Inflammatory macrophage treated with lipopolysaccharide for 1 hour (primary cell): ENCODE data around the gene LIMS1.
"Not testable (repeated sequence)": the region's sequence is repeated elsewhere in the genome, so short reads cannot be mapped to it uniquely, and the experiment has no call there.

ENCODE experiments used
- DNase-seq, 2 donors: peaks; one replicate each; pipeline ENCODE4 v3.0.0-alpha.2; 2020 to 2022

LIMS1 gene

GRCh38 chr2:108533832-108534583 is at the start of gene LIMS1:
LIMS1 (plus strand) TSS chr2:108534470; CDS start chr2:108534563, 93 bp downstream.
- DNase-seq: peak; percentile 82 to 88

- DNase-seq: no peak
Measured at GRCh38 chr2:108485253-108485652, 49.0 kb upstream of the LIMS1 start.

GRCh38 chr2:108490506-108491122 is 43.7 kb upstream of the LIMS1 start:
- DNase-seq: no peak

GRCh38 chr2:108491848-108492247 is 42.4 kb upstream of the LIMS1 start:
- no peak for DNase-seq

- DNase-seq: no peak
Measured at GRCh38 chr2:108492364-108492763, 41.9 kb upstream of the LIMS1 start.

GRCh38 chr2:108496167-108496566 is 38.1 kb upstream of the LIMS1 start:
- DNase-seq: not testable (repeated sequence)

- DNase-seq: not testable (repeated sequence)
Measured at GRCh38 chr2:108507620-108508019, 26.6 kb upstream of the LIMS1 start.

GRCh38 chr2:108512431-108512830 is 21.8 kb upstream of the LIMS1 start:
- DNase-seq: not testable (repeated sequence)

GRCh38 chr2:108514478-108514877 is 19.8 kb upstream of the LIMS1 start:
- DNase-seq: not testable (repeated sequence)

GRCh38 chr2:108524688-108525087 is 9.6 kb upstream of the LIMS1 start:
- not testable (repeated sequence) for DNase-seq

GRCh38 chr2:108525258-108525657 is 9.0 kb upstream of the LIMS1 start:
- DNase-seq: not testable (repeated sequence)

- no peak for DNase-seq
Measured at GRCh38 chr2:108531674-108532055, 2.6 kb upstream of the LIMS1 start.

- DNase-seq: peak; percentile 41 to 44
Measured at GRCh38 chr2:108534584-108535356, 500 bp downstream of the LIMS1 start.

GRCh38 chr2:108535357-108535631 is 1.0 kb downstream of the LIMS1 start:
- DNase-seq: no peak

GRCh38 chr2:108536133-108536780 is 2.0 kb downstream of the LIMS1 start:
- peak in 1 of 2 donors; percentile 3 for DNase-seq

- no peak for DNase-seq
Measured at GRCh38 chr2:108536911-108537310, 2.6 kb downstream of the LIMS1 start.

GRCh38 chr2:108538000-108538625 is 3.8 kb downstream of the LIMS1 start:
- DNase-seq: no peak

GRCh38 chr2:108541451-108541850 is 7.2 kb downstream of the LIMS1 start:
- no peak for DNase-seq

- no peak for DNase-seq
Measured at GRCh38 chr2:108542071-108542470, 7.8 kb downstream of the LIMS1 start.

GRCh38 chr2:108547606-108548005 is 13.3 kb downstream of the LIMS1 start:
- no peak for DNase-seq

- no peak for DNase-seq
Measured at GRCh38 chr2:108548208-108549003, 14.1 kb downstream of the LIMS1 start.

GRCh38 chr2:108552566-108552965 is 18.3 kb downstream of the LIMS1 start:
- no peak for DNase-seq
